ENCODE results near the gene C1QTNF2. TPM values are rescaled to one million over a fixed set of nuclear protein-coding genes. Genes with fewer than 3 reads are reported as not detected.

C1QTNF2 gene
- total and polyA plus RNA-seq, 2 of the 13 experiments (the other 11 are each of a cell fraction or from before 2014, with no cell fraction given), result not detected

DNA sequence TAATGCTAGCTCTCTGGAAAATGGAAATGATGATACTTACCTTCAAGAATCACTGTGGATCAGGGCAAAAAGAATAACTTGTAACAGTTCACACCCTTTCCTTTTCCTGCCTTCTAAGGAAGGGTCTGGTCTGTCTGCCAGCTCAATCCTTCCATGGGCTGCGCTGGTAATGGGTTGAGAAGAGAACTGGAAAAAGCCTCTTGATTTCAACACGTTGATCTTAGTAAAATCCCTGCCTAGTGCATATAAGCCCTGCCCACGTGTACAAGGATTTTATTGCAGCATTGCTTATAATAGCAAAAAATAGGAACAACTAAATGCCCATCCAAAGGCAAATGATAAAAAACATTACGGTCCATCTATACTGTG, 20.5 kb downstream of the C1QTNF2 start:
- Histone ChIP-seq H4K20me1 (ENCODE audit: insufficient read depth, low read length) (no peaks in the 10 kb centered on the region), H3K27me3 (ENCODE audit: control insufficient read depth in 1 of 2, insufficient read depth in 2 of 2, low read length in 2 of 2) (peaks cover 2 to 18% of the 10 kb centered on the region in 2 experiments; a peak in 3 of 5 replicates), H3K4me1 (ENCODE audit: insufficient read depth, low read length) (no peaks in the 10 kb centered on the region), H3K9me3 (ENCODE audit: low read length) (no peaks in the 10 kb centered on the region), H2AFZ (ENCODE audit: low read length) (no peak overlapping the region), H3K79me2 (ENCODE audit: insufficient read depth, low read length) (no peaks in the 10 kb centered on the region), H3K27ac (ENCODE audit: extremely low read length, insufficient read depth, low read length) (no peak overlapping the region), H3K9ac (ENCODE audit: insufficient read depth, low read depth, low read length) (no peak overlapping the region), H3K4me3 (replicated peaks in 1 of 3; ENCODE audit: insufficient read depth in 1 of 3, low read depth in 2 of 3, low read length in 3 of 3) (no peak overlapping the region), H3K36me3 (replicated peaks in 1 of 2; ENCODE audit: control insufficient read depth in 1 of 2, insufficient read depth in 2 of 2, low read length in 2 of 2) (no peaks in the 10 kb centered on the region), H3K4me2 (ENCODE audit: low read depth, low read length) (no peak overlapping the region)
- TF ChIP-seq IRX3 (CRISPR knock-in tag; IDR thresholded peaks at IDR 0.05; ENCODE audit: borderline replicate concordance, low read depth) (no peak), RBM39 (IDR thresholded peaks at IDR 0.05; ENCODE audit: low read depth, low read length, poor library complexity, severe bottlenecking) (no peak), TSC22D2 (CRISPR knock-in tag; IDR thresholded peaks at IDR 0.05; ENCODE audit: borderline replicate concordance) (no peak), FOXJ3 (CRISPR knock-in tag; IDR thresholded peaks at IDR 0.05; ENCODE audit: borderline replicate concordance) (no peak), FOXM1 (CRISPR knock-in tag; IDR thresholded peaks at IDR 0.05) (no peak)
- POLR2A ChIA-PET, result no interaction called here
- DNase-seq (ENCODE audit: low spot score) (no peak), ATAC-seq (no peak), FAIRE-seq (no peak)
- BruUV-seq (replicated peaks), result no TSS peak
- intact Hi-C loops (cut with micrococcal nuclease; ENCODE audit: unreplicated experiment), result loop anchor here (5.0 kb wide), 1 partner anchor 328 kb away; no protein-coding TSS in a partner anchor
- CTCF ChIA-PET (ENCODE audit: low intra/inter-chr PET ratio, low total read pairs), result no interaction called here
- whole genome bisulfite sequencing (ENCODE audit: low lambda C conversion rate), result 49% methylated on average over 4 of the region's 4 CpGs
- in situ Hi-C loops (cut with HindIII; ENCODE audit: extremely low pct_ligation_motif_present, low pct_unique_long_range_greater_than_20kb), result loop anchor here (5.0 kb wide), 1 partner anchor 153 kb away; no protein-coding TSS in a partner anchor

GRCh38 chr5:160349249-160349934, 21.0 kb downstream of the C1QTNF2 start:
- no TSS peak for BruUV-seq (replicated peaks)
- H2AFZ ChIP-seq (ENCODE audit: low read length), result no peak overlapping the region
- no peaks in the 10 kb centered on the region for H3K4me1 ChIP-seq (ENCODE audit: insufficient read depth, low read length)
- no peaks in the 10 kb centered on the region for H3K36me3 ChIP-seq (replicated peaks in 1 of 2; ENCODE audit: control insufficient read depth in 1 of 2, insufficient read depth in 2 of 2, low read length in 2 of 2)
- H3K4me2 ChIP-seq (ENCODE audit: low read depth, low read length), result no peak overlapping the region
- WGBS (ENCODE audit: low lambda C conversion rate), result 53% methylated on average over 18 of the region's 27 CpGs
- no peak for DNase-seq (ENCODE audit: low spot score)
- H3K27ac ChIP-seq (ENCODE audit: extremely low read length, insufficient read depth, low read length), result no peak overlapping the region
- H3K9ac ChIP-seq (ENCODE audit: insufficient read depth, low read depth, low read length), result no peak overlapping the region
- H3K9me3 ChIP-seq (ENCODE audit: low read length), result no peaks in the 10 kb centered on the region
- peaks cover 2 to 18% of the 10 kb centered on the region in 2 experiments; a peak in 3 of 5 replicates for H3K27me3 ChIP-seq (ENCODE audit: control insufficient read depth in 1 of 2, insufficient read depth in 2 of 2, low read length in 2 of 2)
- no peak overlapping the region for H3K4me3 ChIP-seq (replicated peaks in 1 of 3; ENCODE audit: insufficient read depth in 1 of 3, low read depth in 2 of 3, low read length in 3 of 3)
- FAIRE-seq, result no peak
- POLR2A ChIA-PET, result no interaction called here
- intact Hi-C loops (cut with micrococcal nuclease; ENCODE audit: unreplicated experiment), result loop anchor here (5.0 kb wide), 1 partner anchor 327 kb away; no protein-coding TSS in a partner anchor
- in situ Hi-C loops (cut with HindIII; ENCODE audit: extremely low pct_ligation_motif_present, low pct_unique_long_range_greater_than_20kb), result loop anchor here (5.0 kb wide), 1 partner anchor 152 kb away; no protein-coding TSS in a partner anchor
- no peaks in the 10 kb centered on the region for H3K79me2 ChIP-seq (ENCODE audit: insufficient read depth, low read length)
- H4K20me1 ChIP-seq (ENCODE audit: insufficient read depth, low read length), result no peaks in the 10 kb centered on the region
- no peak for ATAC-seq
- CTCF ChIA-PET (ENCODE audit: low intra/inter-chr PET ratio, low total read pairs), result no interaction called here
- TF ChIP-seq ZNF724P (CRISPR knock-in tag; IDR thresholded peaks at IDR 0.05; ENCODE audit: borderline replicate concordance) (no peak), MEIS2 (CRISPR knock-in tag; IDR thresholded peaks at IDR 0.05) (no peak), POGZ (CRISPR knock-in tag; IDR thresholded peaks at IDR 0.05) (no peak), RNF2 (conservative IDR thresholded peaks at IDR 0.05; ENCODE audit: low read depth) (no peak), ZNF639 (CRISPR knock-in tag; conservative IDR thresholded peaks at IDR 0.05) (no peak), AHR (CRISPR knock-in tag; IDR thresholded peaks at IDR 0.05) (no peak), KAT2B (IDR thresholded peaks at IDR 0.05; ENCODE audit: borderline replicate concordance, low read depth, low read length) (no peak), ZNF672 (CRISPR knock-in tag; IDR thresholded peaks at IDR 0.05) (no peak)
- TF ChIP-seq, protein P1, sequence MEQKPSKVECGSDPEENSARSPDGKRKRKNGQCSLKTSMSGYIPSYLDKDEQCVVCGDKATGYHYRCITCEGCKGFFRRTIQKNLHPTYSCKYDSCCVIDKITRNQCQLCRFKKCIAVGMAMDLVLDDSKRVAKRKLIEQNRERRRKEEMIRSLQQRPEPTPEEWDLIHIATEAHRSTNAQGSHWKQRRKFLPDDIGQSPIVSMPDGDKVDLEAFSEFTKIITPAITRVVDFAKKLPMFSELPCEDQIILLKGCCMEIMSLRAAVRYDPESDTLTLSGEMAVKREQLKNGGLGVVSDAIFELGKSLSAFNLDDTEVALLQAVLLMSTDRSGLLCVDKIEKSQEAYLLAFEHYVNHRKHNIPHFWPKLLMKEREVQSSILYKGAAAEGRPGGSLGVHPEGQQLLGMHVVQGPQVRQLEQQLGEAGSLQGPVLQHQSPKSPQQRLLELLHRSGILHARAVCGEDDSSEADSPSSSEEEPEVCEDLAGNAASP (CRISPR knock-in tag; IDR thresholded peaks at IDR 0.05; ENCODE audit: borderline replicate concordance), result no peak
